Stimulated activated CD8-positive, alpha-beta memory T cell treated with anti-CD3 and anti-CD28 coated beads, Interleukin-12 subunit alpha, Interleukin-12 subunit beta, amount 100 ng/mL, for 24 hours (primary cell): ENCODE results near the gene QPCTL.
"Not testable (repeated sequence)": the region's sequence is repeated elsewhere in the genome, so short reads cannot be mapped to it uniquely, and the experiment has no call there.

Source experiments
- DNase-seq: peaks from one replicate; pipeline ENCODE4 v3.0.0-alpha.2; 2020; ENCODE audit errors: extremely low read depth

Gene QPCTL

DNA sequence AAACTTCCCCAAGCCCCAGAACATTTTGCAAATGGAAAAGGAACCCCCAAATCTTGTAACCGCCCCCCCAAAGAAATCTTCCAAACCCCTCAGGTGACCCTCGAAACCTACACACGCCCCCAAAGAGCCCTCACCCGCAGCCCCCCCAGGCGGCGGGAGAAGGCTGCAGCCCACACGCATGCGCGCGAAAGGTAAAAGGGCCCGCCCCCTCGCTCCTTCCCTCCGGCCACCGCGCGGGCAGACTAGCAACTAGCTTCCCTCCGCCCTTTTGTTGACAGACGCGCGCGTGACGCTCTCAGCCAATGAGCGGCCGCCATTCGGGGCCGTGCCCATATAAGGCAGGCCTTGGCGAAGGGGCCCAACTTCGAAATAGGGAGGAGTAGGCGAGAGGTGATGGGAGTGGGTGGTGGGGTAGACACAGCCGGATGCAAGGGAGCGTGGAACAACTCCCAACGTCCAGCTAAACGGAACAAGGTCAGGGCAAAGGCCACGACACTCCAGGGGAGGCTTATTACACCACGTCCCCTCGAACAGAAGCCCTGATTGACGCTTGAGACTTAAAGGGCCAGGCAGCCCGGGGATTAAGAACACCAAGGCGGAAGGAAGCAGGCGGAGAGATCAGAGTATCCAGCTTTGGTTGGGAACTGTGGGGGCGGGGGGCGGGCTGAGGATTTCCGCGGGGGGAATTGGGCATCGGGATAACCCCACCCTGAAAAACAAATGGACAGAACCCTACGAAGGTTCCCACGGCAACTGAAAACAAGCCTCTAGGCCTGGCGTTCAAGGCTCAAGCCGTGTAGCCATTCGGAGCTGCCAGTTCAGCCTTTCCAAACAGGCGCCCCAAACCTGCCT, 24.9 kb downstream of the QPCTL start:
- peak; percentile 96 for DNase-seq

DNA sequence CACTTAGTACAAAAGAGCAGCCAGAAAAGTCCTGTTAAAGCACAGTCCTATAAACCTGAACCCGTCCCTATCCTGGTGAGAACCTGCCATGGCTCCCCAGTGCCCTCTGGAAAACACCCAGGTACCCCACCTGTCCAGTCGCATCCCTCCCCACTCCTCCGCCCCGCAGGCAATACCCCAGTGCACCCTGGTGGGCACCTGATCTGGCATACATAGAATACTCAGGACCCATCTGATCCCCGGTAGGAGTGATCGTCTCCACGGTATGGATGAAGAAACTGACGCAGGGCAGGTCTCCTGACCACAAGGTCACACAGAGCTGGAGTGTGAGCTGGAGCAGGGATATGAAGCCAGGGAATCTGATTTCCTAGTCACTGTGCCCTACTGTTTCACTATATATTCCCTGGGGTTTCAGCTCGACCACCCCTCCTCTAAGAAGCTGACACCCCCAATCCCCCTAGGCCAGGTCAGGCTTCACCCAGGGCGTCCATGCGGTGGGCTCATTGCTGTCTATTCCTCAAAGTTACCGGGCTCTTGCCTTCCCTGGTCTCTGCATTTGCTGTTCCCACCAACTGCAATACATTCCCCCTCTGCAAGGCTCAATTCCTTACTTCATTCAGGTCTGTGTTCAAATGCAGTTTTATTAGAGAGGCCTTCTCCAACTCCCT, 25.7 kb downstream of the QPCTL start:
- no peak for DNase-seq

DNA sequence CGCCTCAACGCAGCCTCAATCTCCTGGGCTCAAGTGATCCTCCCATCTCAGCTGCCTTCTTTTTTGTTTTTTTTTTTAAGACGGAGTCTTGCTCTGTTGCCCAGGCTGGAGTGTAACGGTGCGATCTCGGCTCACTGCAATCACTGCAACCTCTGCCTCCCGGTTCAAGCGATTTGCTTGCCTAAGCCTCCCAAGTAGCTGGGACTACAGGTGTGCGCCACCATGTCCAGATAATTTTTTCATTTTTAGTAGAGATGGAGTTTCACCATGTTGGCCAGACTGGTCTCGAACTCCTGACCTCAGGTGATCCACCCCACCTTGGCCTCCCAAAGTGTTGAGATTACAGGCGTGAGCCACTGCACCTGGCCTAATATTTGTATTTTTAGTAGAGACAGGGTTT, 27.6 kb downstream of the QPCTL start:
- DNase-seq, result not testable (repeated sequence)

DNA sequence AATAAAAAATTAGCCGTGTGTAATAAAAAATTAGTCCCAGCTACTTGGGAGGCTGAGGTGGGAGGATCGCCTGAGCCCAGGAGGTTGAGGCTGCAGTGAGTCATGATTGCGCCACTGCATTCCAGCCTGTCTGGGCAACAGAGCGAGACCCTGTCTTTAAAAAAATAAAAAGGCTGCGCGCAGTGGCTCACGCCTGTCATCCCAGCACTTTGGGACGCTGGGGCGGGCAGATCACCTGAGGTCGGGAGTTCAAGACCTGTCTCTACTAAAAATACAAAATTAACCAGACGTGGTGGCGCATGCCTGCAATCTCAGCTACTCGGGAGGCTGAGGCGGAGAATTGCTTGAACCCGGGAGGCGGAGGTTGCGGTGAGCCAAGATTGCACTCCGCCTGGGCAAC, 36.2 kb downstream of the QPCTL start:
- DNase-seq, result not testable (repeated sequence)

DNA sequence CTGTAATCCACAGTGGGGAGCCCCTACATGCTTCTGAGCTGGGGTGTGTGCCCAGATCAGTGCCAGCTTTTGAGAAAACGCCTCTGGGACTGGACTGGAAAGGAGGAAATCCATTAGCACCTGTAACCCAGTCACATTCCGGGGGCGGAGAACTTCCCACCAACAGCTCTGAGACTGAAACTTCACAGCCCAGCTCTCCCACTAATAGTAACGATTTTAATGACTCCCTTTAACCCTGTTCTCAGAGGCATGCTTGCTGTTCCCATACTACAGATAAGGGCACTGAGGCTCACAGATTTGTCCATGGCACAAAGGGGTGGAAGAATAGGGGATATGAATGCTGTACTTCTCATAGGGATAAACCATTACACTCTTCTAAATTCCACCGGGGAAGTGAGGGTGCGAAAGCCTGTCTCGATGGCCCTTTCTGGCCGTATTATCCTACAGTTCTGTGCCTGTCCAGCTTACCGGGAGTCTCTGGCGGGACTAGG, 37.4 kb downstream of the QPCTL start:
- DNase-seq, result no peak

DNA sequence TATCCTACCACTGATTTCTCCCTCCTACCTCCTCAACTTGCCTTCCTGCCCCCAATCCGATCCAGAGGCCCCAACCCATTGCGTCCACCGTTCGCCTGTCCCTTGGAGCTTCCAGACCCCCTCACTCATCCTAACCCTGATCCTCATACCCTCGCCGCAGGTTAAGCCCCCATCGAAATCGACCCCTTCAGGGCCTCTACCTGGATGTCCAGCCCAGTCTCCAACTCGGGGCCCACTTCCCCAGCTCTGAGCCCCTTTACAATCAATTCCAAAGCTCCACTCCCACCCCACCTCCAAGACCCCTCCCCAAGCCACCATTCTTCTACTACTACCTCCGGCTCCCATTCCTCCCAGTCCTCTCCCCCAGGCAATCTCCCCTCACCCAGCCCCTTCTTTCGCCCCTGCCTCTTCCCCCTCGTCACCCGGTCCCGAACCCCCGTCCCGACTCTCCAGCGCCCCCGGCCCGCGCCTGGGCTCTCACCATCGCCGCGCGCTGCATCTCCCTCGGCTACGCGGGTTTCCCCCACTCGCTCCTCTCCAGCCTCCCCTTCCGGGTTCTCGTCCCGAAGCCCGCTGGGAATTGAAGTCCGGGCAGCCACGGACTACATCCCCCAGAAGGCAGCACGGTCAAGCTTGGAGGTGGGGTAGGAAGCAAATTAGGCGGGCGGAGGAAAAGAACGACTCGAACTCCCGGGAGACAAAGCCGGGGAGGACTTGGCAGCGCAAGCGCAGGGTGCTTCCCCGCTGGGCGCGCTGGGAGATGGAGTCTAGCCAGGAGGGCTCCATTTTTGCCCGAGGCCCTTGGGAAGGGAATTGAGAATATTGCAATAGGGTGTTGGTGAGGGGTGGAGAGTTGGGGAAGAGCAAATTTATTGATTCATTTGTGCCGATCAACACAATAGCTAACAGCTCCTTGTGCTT, 38.2 kb downstream of the QPCTL start, which contains the start of gene FBXO46:
Gene FBXO46, minus strand, starts transcription at position 529 of the 921 bp plus-strand sequence. CDS start 17,401 bp downstream, outside the sequence.
- DNase-seq, result peak; percentile 77

DNA sequence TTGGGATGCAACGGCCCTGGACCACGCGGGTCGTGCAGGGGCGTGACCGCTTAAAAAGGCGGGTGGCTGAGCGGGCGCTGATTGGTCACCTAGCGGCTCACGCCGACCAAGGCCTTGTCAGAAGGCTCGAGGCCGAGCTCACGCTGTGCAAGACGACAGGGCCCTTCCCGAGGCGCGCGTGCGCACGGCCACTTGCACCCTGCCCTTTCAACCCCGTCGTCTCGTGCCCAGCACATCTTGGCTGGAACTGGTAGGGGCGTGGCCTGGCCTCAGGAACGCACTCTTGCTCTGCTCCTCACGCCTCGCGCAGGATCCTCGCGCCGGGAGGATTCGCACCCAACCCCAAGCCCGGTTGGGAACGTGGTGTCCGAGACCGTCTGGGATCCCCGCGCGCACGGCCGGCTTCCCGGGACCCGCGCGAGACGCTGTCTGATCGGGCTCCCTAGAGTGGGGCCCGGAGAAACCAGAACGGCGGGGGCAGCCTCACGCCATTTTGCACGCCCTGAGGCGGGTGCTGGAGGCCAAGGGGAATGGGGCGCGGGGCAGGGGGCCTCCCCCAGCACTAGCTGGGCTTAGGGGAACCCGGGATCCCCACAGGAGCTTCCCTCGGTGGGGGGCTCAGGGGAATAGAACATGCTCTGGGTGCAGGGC, 40.8 kb downstream of the QPCTL start, which contains the start of gene MEIOSIN:
Gene MEIOSIN, plus strand, starts transcription at position 280 of the 651 bp plus-strand sequence. CDS start 1,938 bp downstream, outside the sequence.
- DNase-seq, result no peak

DNA sequence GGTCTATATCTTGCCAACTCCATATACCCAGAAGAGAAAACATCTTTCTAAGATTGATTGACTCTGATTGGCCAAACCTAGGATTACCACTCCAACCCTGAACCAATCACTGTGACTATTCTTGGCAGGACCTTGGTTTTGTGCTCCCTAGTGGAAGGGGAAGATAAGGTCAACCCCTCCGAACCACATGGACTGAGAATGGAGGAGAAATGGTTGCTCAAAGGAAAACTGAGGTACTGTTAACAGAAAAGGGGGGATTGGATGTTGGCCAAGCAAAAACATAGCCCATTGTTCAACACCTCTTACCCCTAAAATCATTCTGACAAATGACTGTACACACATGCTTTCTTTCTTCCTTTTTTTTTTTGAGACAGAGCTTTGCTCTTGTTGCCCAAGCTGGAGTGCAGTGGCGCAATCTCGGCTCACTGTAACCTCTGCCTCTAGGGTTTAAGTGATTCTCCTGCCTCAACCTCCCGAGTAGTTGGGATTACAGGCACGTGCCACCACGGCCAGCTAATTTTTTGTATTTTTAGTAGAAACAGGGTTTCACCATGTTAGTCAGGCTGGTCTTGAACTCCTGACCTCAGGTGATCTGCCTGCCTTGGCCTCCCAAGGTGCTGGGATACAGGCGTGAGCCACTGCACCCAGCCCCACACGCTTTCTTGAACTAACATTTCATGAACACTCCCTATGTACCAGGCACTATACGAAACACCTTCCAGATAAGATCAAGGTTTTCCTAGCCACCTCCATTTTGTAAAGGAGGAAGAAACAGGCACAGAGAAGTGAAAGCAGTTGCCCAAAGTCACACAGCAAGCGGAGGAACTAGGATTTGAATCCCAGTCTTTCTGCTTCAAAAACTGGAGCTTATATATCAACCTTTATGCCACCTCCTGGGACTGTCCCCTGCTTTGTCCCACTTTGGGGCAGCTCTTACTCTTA, 47.3 kb downstream of the QPCTL start:
- no peak for DNase-seq

DNA sequence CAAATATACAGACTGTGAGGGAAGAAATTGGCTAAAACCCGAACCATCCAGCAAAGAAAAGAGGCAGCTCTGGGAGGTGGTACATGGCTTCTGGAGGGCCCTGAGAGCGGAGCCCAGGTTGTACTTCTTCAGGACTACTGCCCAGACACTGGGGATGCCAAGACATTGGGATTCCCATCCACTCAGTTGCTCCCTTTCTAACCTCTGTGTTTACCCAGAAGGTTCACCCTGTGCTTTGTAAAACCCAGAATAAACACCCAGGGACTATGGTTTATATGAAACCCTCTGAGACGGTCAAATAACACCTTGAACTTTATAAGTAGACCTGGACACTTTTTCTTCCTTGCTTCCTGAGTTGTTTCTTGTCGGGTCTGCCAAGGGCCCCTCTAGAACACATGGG, 50.5 kb downstream of the QPCTL start:
- DNase-seq, result no peak

DNA sequence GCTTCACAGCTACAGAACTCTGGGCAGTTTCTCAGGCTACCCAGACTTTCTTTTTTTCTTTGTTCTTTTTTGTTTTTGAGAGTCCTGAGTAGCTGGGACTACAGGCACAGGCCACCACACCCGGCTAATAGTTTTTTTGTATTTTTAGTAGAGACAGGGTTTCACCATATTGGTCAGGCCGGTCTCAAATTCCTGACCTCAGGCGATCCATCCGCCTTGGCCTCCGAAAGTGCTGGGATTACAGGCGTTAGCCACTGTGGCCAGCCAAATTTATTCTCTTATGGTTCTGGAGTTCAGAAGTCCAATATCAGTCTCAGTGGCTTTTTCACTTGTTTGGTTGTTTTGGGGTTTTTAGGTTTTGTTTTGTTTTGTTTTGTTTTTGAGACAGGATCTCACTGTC, 53.1 kb downstream of the QPCTL start:
- no peak for DNase-seq

DNA sequence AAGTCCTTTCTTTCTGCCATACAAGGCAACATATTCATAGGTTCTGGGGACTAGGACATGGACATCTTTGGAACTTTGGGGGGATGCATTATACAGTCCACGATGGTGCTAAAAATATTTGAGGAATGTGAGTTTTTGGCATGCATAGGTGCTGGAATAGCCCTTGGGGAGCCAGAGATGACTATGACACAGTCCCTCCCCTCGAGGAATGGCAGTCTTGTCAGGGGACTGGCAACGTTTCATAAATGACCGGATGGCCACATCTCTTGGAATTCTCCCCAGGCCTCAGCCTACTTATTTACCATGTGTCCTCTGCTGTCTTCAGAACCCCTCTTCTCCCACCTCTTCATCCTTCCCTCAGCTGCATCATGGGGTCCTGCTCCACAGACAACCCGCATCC, 54.4 kb downstream of the QPCTL start:
- DNase-seq, result no peak

DNA sequence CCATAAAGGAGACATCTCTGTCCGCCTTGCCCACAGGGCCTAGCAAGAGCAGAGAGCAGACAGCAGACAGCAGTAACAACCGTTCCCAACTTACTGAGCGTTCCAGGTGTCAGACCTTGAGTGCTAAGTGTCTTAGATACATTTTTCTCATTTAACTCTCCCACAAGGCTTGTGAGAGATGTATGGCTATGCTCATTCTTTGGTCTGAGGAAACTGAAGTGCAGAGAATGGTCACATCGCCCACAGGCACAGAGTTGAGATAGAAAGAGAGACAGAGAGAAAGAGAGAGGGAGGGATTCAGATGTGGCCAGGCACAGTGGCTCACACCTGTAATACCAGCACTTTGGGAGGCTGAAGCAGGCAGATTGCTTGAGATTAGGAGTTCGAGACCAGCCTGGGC, 55.0 kb downstream of the QPCTL start:
- no peak for DNase-seq

DNA sequence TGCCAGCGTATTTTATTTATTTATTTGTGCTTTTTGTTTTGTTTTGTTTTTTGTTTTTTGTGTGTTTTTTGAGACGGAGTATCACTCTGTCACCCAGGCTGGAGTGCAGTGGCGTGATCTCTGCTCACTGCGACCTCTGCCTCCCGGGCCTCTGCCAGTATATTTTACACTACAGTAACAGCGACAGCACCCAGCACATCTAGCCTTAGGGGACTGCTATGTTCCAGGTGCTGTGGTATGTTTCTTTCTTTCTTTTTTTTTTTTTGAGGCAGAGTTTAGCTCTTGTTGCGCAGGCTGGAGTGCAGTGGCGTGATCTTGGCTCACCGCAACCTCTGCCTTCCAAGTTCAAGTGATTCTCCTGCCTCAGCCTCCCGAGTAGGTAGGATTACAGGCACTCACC, 59.0 kb downstream of the QPCTL start:
- not testable (repeated sequence) for DNase-seq

DNA sequence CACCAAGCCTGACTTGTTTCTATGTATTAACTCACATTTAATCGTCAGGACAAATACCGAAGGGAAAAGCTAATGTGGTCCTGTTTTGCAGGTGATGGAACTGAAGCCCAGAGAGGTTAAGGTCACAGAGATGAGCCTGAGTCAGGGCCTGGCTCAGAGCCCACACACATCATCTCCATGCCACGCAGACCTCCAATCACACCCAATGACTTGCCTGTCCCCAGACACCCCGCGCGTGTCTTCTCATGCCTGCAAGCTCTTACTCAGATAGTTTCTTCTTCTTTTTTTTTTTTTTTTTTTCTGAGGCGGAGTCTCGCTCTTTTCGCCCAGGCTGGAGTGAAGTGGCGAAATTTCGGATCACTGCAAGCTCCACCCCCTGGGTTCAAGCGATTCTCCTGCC, 60.2 kb downstream of the QPCTL start:
- DNase-seq, result no peak

DNA sequence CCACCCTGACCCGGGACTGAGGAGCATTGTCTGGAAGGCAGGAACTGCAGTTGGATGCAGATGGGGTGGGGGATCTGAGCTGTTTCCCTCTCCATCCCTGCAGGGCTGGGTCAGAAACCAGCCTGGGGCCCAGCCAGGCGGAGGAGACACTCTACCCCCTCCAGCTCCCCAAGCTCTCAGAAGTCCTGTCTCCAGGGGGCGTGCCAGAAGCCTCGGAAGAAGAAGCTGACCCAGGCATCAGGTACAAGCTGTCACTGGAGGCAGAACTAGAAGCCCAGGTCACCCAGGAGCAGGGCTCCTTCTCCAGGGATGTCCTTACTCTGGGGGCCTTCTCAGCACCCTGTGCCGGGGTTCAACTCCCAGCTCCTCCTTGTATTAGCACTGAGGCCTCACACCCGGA, 61.1 kb downstream of the QPCTL start:
- DNase-seq, result no peak
